Fibroblast of skin of left quadriceps (primary cell): Measurements from ENCODE around the gene SHMT1.
"Not testable (repeated sequence)": the region's sequence is repeated elsewhere in the genome, so short reads cannot be mapped to it uniquely, and the experiment has no call there.

Experiments
- DNase-seq, 2 experiments: peaks; one replicate each; pipeline ENCODE4 v3.0.0-alpha.2; 2013; ENCODE audit warnings: low read depth in 2 of 2

Gene SHMT1

DNA sequence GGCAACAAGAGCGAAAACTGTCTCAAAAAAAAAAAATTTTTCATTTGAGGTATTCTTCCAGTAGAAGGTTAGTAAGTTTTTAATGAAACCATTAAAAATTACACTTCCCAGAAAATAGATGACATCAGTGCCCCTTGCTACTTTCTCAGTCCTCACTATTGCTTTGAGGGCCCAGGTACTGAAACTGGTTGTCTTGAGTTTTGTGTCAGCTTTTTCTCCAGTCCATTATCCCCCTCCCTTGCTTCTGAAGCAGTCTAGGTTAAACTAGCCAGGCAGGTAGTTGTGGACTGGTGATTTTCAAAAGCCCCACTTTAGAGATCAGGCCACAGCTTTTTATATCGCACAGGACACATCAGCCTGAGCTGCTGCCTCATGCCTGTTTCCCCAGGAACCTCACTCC, 37.3 kb downstream of the SHMT1 start:
- no peak for DNase-seq

DNA sequence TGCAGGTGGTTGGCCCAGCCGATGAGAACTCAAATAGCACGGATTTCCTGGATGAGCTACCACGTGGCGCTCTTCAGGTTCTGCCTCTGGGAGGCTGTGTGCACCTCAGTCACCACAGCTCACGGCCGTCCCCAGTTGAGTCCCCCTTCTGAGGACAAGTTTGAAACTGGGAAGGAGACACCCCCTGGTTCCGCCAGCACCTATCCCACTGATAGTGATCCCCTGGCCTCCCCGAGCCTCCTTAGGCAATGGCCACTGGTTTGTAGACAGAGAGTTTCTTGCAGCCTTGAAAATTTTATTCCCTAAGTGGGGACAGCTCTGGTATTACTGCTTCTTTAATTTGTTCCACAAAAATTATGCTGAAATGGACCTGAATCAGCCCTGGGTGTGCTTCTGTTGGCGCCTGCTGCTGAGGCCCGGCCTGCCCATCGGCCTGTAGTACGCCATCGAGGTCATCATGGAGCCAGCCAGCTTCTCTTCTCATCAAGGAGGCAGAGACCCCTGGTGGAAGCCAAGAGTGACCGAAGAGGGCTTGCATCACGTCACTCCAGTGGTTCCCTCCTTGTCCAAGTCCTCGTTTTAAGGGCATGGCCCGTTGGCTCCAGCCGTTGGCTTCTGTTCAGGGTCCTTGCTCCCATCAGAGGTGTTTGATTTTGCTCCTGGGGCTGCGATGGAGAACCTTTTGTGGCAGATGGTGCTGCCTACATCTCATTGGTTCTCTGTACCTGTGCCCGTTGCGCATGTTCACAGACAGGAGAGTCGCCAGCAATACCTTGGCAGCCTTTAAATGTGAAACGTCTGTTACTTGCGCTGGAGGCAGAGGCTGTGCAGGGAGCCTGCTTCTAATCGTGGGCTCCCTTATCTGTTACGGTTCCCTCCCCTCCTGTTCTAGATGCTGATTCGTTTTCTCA, 39.0 kb downstream of the SHMT1 start:
- no peak for DNase-seq

DNA sequence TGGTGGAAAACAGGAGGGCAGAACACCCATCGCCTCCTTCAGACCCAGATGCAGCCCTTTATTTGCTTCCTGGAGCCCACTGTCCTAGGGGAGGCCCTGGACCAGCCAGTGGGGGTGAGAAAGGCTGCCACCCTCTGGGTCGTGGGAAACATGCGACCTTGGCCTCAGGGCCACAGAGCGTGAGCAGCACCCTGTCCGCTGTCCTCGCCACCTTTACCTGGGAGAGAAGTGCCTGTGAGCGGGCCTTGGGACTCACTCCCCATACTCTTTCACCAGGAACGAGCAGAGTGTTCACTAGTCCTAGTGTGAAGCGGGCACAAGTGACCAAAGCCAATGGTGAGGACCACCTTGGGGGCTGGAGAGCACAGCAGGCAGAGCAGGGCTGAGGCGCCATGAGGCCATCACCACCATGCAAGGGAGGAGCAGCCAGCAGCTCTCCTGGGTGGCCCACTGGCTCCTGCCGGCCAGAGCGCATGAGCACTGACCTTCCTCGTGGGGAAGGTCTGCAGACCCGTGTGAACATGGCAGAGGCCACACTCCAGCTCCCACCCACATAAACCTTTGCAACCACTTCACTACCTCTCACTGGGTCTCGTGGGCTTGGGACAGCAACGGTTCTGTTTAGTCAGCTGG, 39.7 kb downstream of the SHMT1 start:
- no peak for DNase-seq

DNA sequence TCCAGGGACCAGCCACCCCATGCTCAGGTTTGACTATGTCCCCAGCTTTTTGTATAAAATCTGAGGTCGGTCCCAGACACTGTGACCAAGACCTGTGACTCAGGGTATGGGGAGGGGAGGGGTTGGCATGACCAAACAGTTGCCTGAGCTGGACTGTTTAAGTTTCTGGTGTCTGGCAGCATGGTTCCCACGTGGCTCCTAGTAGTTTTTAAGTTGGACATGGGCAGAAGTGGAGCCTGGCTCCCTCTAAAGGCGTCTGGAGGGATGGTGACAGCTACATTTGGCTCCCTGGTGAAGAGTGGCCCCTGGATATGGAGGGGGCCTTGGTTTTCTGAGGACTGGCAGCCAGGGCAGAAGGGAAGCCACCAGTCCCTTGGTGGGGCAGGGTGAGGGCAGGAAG, 40.3 kb downstream of the SHMT1 start:
- no peak for DNase-seq

DNA sequence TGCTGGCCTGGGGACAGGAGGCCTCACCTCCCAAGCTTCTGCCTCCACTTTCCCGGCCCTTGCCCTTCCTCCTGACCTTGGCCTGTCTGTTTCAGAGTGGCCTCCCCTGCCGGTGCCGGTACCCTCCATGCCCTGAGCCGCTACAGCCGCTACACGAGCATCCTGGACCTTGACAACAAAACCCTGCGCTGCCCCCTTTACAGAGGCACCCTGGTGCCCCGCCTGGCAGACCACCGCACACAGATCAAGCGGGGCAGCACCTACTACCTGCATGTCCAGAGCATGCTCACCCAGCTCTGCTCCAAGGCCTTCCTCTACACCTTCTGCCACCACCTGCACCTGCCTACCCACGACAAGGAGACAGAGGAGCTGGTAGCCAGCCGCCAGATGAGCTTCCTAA, 40.8 kb downstream of the SHMT1 start:
- no peak for DNase-seq

DNA sequence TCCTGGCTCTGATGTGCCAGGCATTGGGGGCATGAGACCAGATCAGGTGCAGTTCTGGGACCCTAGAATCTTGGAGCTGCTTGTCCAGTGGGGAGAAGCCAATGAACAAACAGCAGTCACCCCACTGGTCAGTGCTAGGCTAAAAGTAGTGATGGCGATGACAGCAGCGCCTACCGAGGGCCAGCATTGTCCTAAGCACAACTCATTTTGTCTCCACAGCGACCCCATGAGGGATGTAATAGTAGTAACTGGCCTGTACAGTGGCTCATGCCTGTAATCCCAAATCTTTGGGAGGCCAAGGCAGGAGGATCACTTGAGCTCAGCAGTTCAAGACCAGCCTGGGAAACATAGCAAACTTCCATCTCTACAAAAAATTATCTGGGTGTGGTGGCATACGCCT, 42.0 kb downstream of the SHMT1 start:
- no peak for DNase-seq

DNA sequence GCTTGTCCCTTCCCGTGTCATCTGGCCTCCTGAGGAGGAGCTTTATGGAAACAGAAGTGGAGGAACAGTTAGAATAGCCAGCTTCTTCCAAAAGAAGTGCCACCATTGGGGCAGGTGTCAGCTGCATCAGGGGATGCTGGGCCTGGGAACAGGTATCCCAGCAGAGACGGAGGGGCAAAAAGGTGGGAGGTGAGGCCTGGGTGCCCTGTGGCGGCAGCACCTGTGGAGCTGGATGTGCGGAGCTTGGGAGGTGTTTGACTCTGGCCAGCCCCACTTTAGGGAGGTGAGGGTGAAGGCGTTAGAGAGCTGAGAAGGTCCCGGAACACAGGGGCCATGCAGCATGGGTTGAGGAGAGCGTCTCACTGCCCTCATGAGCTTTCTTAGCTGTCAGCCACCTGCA, 43.0 kb downstream of the SHMT1 start:
- no peak for DNase-seq

DNA sequence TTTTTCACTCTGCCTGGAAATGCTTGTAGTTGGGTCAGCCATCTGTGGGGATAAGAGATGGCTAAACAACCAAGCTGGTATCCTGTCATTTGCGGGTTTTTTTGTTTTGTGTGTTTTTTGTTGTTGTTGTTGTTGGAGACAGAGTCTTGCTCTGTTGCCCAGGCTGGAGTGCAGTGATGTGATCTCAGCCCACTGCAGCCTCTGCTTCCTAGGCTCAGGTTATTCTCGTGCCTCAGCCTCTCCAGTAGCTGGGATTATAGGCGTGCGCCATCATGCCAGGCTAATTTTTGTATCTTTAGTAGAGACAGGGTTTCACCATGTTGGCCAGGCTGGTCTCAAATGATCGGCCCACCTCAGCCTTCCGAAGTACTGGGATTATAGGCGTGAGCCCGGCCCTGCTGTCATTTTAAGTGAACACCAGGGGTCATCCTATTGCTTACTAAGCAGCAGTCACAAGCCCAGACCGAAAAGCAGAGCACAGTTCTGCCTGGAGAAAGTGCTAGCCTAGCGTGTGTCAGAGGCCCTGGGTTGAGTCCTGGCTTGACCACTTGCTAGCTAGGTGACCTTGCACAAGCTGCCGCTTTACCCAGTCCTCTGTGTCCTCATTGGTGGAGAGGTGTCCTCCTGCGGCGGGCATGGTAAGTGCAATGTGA, 43.6 kb downstream of the SHMT1 start:
- peak; percentile 9 to 16 for DNase-seq

DNA sequence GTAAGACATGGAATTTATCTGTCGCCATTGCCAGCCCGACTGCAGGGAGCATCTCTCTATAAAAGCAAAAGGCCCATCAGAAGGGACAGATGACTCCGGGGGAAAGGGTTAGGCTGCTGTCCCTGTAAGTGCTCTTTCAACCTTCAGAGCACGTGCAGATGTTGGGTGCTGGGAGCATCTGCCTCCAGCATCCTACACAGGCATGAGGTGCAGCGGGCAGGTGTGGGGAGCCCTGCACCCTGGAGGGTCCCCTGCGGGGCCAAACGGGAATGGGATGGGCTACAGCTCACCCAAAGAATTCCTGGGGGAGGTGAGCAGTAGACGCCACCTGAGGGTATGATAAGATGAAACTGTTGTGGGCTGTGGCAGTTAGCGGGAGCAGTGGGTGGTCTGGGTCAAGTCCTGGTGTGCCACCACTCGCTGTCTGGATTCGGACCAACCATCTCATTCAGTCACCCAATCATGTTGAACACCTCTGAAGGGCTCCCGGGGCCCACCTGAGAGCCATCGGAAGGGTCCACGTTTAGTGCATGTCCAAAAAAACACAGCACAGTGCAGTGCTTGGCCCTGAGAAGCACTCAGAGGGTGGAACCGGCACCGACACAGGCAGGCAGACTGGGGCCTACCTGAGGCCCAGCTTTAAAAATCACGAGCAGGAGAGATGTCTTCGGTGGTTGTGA, 44.4 kb downstream of the SHMT1 start:
- no peak for DNase-seq

DNA sequence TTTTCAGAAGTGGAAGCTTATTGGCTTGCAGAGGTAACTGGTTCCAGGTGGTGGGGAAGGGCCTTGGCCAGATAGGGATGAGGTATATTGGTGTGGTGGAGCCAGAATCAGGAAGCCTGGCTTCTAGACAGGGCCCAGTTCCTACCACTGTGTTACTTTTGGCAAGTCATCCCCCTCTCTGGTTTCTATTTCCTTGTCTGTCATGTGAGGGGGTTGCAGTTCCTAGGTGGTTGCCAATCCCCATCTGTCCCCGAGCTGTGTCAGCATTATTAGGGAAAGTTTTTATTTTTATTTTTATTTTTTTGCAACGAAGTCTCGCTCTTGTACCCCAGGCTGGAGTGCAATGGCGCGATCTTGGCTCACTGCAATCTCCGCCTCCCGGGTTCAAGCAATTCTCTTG, 45.2 kb downstream of the SHMT1 start:
- no peak for DNase-seq

DNA sequence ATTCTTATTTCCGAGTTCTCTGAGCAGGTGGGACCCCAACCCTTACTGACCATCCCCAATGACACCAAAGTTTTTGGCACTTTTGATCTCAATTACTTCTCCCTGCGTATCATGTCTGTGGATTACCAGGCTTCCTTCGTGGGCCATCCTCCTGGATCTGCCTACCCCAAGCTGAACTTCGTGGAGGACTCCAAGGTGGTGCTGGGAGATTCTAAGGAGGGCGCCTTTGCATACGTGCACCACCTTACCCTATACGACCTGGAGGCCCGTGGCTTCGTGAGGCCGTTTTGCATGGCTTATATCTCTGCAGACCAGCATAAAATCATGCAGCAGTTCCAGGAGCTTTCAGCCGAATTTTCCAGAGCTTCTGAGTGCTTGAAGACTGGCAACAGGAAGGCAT, 47.4 kb downstream of the SHMT1 start:
- no peak for DNase-seq

DNA sequence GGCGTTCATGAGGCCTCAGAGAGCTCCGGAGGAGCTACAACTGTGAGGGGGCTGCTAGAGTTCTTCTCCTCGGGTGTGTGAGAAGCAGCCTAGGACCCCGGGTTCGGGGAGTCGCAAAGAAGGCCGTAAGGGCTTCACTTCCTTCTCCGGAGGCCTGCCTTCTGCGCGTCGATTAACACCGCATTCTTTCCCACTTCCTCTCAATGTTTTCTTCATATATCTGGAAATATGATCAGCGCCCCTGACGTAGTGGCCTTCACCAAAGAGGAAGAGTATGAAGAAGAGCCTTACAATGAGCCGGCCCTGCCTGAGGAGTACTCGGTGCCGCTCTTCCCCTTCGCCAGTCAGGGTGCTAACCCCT, 47.8 kb downstream of the SHMT1 start:
- DNase-seq: no peak

DNA sequence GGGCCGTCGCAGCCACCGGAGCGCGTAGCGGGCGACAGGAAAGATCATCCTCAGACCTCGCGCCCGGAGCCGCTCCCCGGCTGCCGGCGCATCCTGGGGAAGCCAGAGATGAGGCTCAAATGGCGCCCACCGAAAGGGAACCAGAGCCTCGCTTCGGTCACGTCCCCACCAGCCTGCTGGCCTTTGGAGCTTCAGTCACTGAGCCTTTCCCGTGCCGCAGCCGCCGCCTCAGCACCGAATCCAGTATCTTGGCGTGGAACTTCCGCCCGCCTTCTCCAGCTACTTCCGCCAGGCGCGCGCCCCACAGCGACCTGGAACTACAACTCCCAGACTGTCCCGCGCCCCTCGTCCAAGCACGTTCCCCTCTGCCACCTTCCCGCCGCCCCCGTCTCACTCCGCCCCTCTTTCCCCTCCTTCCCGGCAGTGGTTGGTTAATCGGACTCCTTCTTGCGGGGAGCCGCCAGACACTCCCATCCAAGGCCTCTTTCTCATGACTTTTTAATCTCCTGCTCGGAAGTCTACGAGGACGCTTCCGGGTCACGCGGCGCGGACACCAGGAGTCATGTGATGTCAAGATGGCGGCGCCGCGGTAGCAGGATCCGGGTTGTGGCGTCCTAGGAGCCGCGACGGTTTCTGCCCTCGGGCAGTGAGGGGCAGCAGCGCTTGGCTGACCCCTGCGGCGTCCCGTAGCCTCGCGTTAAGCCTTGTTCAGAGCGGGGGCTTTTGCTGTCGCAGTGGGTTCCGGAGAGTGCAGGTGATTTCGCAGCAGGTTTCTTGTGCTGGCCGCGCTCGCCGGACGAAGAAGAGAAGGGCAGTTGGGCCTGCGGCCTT, 48.4 kb downstream of the SHMT1 start, which contains the start of the genes SMCR8 and TOP3A:
Gene SMCR8, plus strand, starts transcription at position 563 of the 831 bp plus-strand sequence. CDS start 497 bp downstream, outside the sequence.
Gene TOP3A, minus strand, starts transcription at position 264 of the 831 bp plus-strand sequence. Its CDS starts 216 bp downstream, at position 48.
- peak; percentile 96 to 97 for DNase-seq

DNA sequence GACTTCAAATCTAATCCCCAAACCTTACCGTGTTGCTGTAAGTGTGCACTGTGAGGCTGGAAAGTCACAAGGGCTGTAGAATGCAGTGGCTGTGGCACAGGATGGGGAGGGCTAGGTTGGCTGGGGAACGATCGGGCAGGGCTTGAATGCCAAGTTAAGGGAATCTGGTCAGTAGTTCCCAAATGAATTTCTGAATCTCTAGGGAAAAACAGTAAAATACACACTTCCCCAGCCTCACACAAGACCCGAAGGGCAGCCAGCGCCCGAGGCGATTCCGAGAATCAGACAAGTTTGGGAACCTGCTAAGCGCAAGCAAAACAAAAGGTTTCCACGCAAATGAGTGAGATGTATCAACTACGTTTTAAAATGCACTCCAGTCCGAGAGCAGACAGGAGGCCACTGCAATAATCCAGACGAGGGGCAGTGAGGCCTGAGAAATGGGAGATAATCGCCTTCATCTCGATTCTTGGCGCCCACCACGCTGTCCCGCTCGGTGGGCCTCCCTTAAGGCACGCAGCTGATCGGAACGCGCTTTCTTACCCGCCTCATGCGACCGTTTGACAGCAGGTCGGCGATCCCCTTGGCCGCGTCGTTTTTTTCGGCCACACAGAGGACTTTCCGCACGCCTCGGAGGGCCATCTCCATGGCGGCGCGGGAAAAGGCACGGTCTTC, 49.2 kb downstream of the SHMT1 start:
- no peak for DNase-seq

DNA sequence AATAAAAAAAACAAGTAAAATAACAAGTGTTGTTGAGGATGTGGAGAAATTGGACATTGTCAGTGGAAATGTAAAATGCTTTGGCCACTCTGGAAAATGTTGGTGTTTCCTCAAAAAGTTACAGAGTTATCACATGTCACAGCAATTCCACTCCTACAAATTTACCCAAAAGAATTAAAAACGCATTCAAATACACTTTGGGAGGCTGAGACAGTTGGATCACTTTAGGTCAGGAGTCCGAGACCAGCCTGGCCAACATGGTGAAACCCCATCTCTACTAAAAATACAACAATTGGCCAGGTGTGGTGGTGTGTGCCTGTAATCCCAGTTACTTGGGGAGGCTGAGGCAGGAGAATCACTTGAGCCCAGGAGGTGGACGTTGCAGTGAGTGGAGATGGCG, 54.1 kb downstream of the SHMT1 start:
- DNase-seq: no peak

DNA sequence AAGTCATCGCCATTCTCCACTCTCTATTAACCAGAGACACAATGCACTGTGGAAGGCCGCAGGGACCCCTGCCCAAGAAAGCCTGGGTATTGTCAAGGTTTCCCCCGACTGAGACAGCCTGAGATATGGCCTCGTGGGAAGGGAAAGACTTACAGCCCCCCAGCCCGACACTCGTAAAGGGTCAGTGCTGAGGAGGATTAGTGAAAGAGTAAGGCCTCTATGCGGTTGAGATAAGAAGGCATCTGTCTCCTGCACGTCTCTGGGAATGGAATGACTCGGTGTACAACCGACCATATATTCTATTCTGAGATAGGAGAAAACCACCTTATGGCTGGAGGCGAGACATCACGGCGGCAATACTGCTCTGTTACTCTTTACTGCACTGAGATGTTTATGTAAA, 60.1 kb downstream of the SHMT1 start:
- DNase-seq: not testable (repeated sequence)

DNA sequence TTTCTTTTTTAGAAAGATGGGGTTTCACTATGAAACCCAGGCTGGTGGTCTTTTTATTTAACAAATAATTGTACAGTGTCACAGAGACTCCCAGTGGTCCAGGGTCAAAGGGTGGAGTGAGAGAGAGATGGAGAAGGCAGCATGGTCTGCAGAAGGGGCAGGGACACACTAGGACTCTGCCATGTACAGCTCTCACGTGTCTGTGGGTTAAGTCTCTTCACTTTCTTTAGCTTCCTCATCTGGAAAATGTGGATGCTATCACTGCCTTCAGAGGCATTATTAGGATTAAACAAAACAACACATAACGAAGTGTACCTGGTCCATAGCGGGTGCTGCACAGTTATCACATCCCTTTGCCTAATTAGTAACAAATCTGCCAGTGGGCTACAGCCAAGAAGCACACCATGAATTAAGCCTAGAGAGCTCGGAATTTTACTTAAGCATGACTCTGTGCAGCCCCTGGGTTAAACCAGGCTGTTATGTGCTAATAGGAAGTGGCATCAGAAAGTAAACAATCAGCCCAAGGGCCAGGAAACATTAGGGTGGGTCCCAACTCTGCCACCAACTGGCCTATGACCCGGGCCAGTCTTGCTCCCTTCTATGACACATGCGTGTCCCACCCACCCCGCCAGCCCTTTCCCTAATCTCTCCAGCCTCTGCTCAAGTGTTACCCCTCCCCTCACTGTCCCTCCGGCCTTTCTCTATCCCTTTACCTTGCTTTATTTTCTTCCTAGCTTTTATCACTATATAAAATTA, 62.4 kb downstream of the SHMT1 start:
- DNase-seq: no peak

DNA sequence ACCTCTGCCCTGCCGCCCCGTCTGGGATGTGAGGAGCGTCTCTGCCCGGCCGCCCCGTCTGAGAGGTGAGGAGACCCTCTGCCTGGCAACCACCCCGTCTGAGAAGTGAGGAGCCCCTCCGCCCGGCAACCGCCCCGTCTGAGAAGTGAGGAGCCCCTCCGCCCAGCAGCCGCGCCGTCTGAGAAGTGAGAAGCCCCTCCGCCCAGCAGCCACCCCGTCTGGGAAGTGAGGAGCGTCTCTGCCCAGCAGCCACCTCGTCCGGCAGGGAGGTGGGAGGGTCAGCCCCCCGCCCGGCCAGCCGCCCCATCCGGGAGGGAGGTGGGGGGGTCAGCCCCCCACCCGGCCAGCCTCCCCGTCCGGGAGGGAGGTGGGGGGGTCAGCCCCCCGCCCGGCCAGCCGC, 65.3 kb downstream of the SHMT1 start:
- DNase-seq: not testable (repeated sequence)

DNA sequence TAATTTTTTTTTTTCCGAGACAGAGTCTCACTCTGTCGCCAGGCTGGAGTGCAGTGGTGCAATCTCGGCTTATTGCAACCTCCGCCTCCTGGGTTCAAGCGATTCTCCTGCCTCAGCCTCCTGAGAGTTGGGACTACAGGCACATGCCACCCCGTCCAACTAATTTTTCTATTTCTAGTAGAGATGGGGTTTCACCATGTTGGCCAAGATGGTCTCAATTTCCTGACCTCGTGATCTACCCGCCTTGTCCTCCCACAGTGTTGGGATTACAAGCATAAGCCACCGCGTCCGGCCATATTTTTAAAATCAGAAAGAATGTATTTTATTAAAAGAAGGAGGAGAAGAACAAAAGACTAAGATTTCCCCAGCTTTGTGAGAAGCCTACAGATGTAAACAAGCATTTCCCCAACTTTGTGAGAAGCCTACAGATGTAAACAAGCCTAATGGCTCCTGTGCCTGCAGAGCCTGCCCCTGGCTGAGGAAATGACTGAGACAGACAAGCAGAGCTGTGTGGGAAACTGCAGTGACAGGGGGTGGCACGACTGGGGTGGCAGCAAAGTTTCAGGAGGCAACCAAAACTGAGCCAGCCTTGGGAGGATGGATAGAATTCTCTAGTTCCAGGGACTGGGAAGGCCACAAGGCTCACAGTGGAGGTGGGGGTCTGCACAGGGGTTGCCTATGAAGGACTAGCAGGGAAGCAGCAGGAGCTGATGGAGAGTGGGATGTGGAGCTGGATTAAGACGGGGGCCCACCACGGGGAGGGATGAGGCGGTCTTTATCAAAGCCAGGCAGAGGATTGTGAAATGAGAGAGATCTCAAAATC, 71.4 kb downstream of the SHMT1 start:
- DNase-seq: no peak
